Esophagus (tissue), 2 donors: ENCODE measurements around the gene MGRN1. TPM values are rescaled to one million over a fixed set of nuclear protein-coding genes. Genes with fewer than 3 reads are reported as not detected.
A peak's percentile ranks its signal among the peaks of the same experiment; 100 is the strongest.

Experiments used
- H3K27ac ChIP-seq, 2 donors: one replicate each; pipeline ENCODE4 v1.5.1; 2013; ENCODE audit warnings: low read depth in 2 of 2, mild to moderate bottlenecking in 2 of 2, inconsistent platforms in 1 of 2, low read length in 1 of 2, moderate library complexity in 1 of 2
- H3K27me3 ChIP-seq, 2 donors: one replicate each; pipeline ENCODE4 v1.6.1; 2013; ENCODE audit warnings: low read length in 2 of 2, control low read depth in 1 of 2, mild to moderate bottlenecking in 1 of 2; ENCODE audit not compliant: insufficient read depth in 2 of 2, control insufficient read depth in 1 of 2
- H3K36me3 ChIP-seq, 2 donors: one replicate each; pipeline ENCODE4 v1.6.1; 2013; ENCODE audit warnings: low read length in 1 of 2; ENCODE audit not compliant: control insufficient read depth in 2 of 2, insufficient read depth in 2 of 2
- H3K4me1 ChIP-seq, 2 donors: one replicate each; pipeline ENCODE4 v1.6.1; 2013; ENCODE audit warnings: low read length in 1 of 2; ENCODE audit not compliant: control insufficient read depth in 2 of 2, insufficient read depth in 2 of 2
- H3K4me3 ChIP-seq, 2 donors: one replicate each; pipeline ENCODE4 v1.5.1; 2013; ENCODE audit warnings: low read length in 2 of 2, mild to moderate bottlenecking in 2 of 2, low read depth in 1 of 2, moderate library complexity in 1 of 2
- H3K9me3 ChIP-seq, 2 donors: one replicate each; pipeline ENCODE4 v1.6.1; 2013; ENCODE audit warnings: mild to moderate bottlenecking in 2 of 2, low read depth in 1 of 2, low read length in 1 of 2, moderate library complexity in 1 of 2; ENCODE audit not compliant: control insufficient read depth in 2 of 2, insufficient read depth in 1 of 2
- WGBS, 2 donors: extraction: QIAGEN DNeasy Blood & Tissue Kit; methylation state at CpG; one replicate each; pipeline ENCODE4 v1.1.7; 2013; 5-methylcytosine and 5-hydroxymethylcytosine counted together
- polyA plus RNA-seq, 2 donors: library from polyadenylated mRNA; stranded (reverse); fragments of 200-250 nt; gene quantifications; one replicate each; pipeline ENCODE4 v1.2.3, GENCODE V29; 2013
- donor health status: healthy with polysubstance abuse.
- donor health status: Bipolar disorder and iron deficiency.

MGRN1 gene
- polyA plus RNA-seq, 2 donors: 10.9 to 15.1 TPM

DNA sequence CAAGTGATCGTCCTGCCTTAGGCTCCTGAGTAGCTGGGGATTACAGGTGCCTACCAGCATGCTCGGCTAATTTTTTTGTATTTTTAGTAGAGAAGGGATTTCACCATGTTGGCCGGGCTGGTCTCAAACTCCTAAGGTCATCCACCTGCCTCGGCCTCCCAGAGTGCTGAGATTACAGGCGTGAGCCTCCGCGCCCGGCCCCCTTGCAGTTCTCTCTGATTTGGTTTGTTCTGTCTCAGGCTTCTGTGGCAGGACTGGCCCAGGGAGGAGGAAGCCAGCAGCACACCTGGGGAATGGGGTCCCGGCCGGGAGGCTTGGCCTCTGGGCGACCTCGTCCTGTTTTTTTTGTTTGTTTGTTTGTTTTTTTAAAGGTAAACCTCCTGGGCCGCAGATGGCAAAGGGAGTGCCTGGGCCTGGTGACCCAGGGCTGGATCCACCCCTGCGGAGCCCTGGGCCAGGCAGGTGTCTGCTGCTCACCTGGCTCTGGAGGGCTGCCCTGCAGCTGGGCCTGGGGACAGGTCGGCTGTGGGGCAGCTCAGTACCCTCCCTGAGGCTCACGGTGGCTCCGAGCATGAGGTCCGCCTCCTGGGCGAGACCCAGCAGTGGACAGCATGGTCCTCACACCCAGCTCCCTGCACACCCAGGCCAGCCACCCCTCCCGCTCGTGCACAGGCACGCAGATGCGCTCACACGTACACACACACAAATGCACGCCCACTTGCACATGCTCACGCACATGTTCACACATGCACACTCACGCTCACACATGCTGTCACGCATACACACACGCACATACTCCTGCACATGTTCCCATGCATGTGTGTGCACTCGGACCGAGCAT, 65.5 kb downstream of the MGRN1 start:
- Histone ChIP-seq H3K27me3 (no peaks in the 10 kb centered on the region), H3K27ac (no peak overlapping the region), H3K4me1 (peaks cover 4 to 11% of the 10 kb centered on the region in 2 donors), H3K4me3 (no peak overlapping the region), H3K9me3 (no peaks in the 10 kb centered on the region), H3K36me3 (peaks cover 0 to 43% of the 10 kb centered on the region in 2 donors)
- WGBS, 2 donors: 81 to 85% methylated on average over 31 of the region's 31 CpGs

DNA sequence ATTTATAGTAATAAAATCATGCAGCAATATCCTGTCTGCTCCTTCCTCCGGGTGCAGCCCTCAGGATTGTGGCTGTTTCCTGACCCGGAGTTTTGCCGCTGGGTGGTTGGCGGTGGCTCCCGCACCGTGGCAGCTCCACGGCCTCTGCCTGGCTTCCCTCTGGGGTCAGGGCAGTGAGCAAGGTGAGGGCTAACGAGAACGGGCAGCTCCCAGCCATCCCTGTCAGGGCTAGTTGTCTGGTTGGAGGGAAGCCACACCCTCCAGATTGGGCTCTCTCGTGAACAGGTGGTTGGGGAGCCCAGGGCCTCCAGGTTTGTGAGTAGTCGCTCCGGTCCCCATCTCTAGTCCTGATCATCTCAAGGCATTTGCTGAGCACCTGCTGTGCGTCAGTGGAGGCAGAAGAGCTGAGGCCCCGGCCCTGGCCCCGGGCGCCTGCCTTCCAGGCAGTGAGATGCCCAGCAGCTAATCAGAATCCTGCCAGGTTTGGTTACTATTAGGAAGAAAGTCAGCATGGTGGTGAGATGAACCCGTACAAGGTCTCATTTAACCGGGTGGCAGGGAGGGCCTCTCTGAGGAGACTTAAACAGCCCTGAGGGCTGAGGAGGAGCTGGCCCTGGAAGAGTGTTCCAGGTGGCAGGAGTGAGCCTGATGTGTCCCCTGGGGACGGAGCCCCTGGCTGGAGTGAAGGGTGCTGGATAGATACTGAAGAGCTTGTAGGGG, 66.5 kb downstream of the MGRN1 start:
- H3K36me3 ChIP-seq: peaks cover 0 to 41% of the 10 kb centered on the region in 2 donors
- WGBS, 2 donors: 58 to 67% methylated on average over 19 of the region's 19 CpGs
- H3K27me3 ChIP-seq: no peaks in the 10 kb centered on the region
- H3K27ac ChIP-seq: peak overlapping the region in 1 of 2 donors; percentile 3
- H3K4me3 ChIP-seq: no peak overlapping the region
- peaks cover 4 to 11% of the 10 kb centered on the region in 2 donors for H3K4me1 ChIP-seq
- no peaks in the 10 kb centered on the region for H3K9me3 ChIP-seq

DNA sequence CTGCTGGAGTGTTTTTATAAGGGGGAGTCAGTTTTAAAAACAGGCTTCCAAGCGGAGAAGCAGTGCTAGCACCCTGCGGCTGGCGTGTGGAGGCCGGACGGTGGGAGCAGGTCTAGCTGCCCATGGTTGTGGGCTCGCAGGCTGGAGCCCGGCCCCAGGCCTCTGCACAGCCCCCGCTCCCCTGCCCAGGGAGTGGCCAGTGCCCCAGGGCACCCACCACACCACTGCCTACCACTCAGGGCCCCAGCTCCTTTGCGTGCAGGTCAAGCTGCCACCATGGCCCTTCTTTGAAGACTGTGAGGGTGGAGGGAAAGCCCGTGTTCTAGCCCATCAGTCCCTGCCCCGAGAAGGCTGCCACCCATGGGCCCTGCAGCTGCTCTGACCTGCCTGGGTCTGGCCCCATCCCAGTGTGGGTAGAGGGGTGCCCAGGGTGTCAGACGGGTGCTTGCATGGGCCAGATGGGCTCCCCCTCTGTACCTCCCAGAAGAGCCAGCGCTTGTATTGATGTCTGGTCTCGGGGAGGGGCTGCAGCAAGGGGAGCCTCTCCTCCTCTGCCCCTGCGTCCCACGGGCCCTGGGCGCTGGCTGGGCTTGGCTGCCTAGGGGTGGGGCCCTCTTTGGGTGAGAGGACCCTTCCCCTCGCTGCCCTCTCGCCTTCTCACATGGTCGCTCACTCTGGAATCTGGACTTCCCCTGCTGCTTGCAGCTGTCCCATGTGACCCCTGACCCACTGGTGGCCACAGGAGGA, 67.2 kb downstream of the MGRN1 start:
- H3K4me3 ChIP-seq: no peak overlapping the region
- H3K9me3 ChIP-seq: no peaks in the 10 kb centered on the region
- no peaks in the 10 kb centered on the region for H3K27me3 ChIP-seq
- no peak overlapping the region for H3K27ac ChIP-seq
- WGBS, 2 donors: 76% methylated on average over 20 of the region's 20 CpGs
- H3K36me3 ChIP-seq: peaks cover 0 to 38% of the 10 kb centered on the region in 2 donors
- H3K4me1 ChIP-seq: peaks cover 4 to 11% of the 10 kb centered on the region in 2 donors

DNA sequence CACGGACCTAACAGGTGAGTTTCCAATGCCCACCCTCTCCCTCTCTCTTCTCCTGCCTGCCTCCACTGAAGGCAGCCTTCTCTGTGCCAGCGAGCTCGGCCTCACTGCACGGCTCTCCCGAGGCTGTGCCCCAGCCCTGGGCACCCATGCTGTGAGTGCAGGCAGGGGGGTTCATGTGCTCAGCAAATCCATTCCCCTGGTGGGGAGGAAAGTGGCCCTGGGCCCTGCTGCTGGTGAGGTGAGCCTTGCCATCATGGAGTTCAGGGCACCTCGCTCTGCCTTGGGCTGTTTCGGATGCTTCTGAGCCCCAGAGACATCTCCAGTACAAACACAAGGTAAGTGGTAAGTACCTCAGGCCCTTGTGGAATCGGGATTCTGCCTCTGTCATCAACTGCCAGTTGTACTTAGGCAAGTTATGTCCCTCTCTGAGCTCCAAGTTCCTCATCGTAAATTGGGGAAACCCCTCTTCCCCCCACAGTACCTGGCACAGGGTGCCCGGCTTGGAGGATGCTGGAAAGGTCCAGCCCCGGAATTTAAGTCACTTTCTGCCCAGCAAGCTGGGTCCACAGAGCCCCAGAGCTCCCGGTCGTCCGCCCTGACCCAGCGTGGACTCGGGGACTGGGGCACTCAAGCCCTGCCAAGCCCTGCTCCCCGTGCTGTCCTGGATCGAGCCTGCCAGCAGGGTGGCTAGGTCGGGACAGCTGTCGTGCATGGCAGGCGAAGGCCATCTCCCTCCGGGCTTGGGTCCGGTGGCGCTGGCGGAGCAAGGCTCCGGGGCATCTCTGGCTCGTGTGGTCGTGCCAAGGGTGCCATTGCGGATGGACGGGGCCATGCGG, 68.1 kb downstream of the MGRN1 start:
- WGBS, 2 donors: 16 to 19% methylated on average over 31 of the region's 31 CpGs
- H3K27ac ChIP-seq: peak overlapping the region; percentile 62 to 69
- H3K27me3 ChIP-seq: no peaks in the 10 kb centered on the region
- peaks cover 0 to 42% of the 10 kb centered on the region in 2 donors for H3K36me3 ChIP-seq
- H3K9me3 ChIP-seq: no peaks in the 10 kb centered on the region
- peak overlapping the region; percentile 73 to 96 for H3K4me3 ChIP-seq
- H3K4me1 ChIP-seq: peaks cover 4 to 11% of the 10 kb centered on the region in 2 donors

DNA sequence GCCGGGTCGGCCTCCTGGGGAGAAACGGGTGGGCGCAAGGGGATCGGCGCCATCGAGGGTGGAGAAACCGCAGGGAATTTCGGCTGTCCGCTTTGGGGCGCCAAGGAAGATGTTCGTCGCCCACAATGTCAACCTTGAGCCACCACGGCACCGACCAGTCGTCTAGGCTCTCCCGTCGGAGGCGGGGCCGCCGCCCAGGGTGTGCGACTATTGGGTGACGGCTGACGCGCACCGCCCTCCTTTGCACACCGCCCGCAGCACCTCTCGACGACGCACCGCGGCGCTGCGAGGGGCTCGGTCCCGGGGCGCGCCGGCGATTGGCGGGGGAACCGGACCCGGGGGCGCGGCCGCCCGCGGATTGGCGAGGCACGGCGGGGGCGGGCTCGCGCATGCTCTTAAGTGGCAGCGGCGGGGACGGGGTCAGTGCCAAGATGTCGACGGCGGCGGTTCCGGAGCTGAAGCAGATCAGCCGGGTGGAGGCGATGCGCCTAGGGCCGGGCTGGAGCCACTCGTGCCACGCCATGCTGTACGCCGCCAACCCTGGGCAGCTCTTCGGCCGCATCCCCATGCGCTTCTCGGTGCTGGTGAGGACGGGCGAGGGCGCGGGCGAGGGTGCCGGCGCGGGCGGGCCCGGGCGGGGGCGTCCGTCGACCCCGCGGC, 68.8 kb downstream of the MGRN1 start, which contains the start of gene NUDT16L1:
NUDT16L1 (plus strand) TSS at position 267 of the 660 bp plus-strand sequence; CDS start at position 432, 165 bp downstream.
- H3K4me1 ChIP-seq: peaks cover 4 to 11% of the 10 kb centered on the region in 2 donors
- peaks cover 0 to 46% of the 10 kb centered on the region in 2 donors for H3K36me3 ChIP-seq
- 0 to 1% methylated on average over 83 to 91 of the region's 91 CpGs for WGBS, 2 donors
- peak within 1 kb of the TSS; percentile 73 to 96 for H3K4me3 ChIP-seq
- H3K27ac ChIP-seq: peak within 1 kb of the TSS; percentile 95 to 96
- no peaks in the 10 kb centered on the region for H3K27me3 ChIP-seq
- no peaks in the 10 kb centered on the region for H3K9me3 ChIP-seq

DNA sequence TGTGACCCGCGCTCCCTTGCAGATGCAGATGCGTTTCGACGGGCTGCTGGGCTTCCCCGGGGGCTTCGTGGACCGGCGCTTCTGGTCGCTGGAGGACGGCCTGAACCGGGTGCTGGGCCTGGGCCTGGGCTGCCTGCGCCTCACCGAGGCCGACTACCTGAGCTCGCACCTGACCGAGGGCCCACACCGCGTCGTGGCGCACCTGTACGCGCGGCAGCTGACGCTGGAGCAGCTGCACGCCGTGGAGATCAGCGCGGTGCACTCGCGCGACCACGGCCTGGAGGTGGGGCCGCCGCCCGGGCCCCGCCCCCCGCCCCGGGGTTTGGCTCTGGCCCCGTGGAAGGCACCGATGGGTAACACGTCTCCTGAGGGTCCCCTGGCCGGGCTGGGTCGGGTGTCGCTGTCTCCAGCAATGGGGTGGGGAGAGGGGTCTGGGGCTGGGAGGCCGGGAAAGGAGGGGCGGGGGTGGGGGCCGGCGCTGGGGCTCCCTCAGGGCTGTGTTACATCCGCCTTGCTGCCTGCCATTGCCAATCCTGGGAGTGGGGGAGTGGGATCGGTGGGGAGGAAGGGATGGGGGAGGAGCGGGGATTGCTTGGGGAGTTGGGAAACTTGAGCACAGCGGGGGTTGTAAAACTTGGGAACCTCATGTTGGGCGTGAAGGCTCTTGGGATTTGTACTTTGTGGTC, 69.5 kb downstream of the MGRN1 start:
- H3K27ac ChIP-seq: peak overlapping the region; percentile 95 to 96
- H3K36me3 ChIP-seq: peaks cover 0 to 47% of the 10 kb centered on the region in 2 donors
- WGBS, 2 donors: 2% methylated on average over 51 to 54 of the region's 54 CpGs

DNA sequence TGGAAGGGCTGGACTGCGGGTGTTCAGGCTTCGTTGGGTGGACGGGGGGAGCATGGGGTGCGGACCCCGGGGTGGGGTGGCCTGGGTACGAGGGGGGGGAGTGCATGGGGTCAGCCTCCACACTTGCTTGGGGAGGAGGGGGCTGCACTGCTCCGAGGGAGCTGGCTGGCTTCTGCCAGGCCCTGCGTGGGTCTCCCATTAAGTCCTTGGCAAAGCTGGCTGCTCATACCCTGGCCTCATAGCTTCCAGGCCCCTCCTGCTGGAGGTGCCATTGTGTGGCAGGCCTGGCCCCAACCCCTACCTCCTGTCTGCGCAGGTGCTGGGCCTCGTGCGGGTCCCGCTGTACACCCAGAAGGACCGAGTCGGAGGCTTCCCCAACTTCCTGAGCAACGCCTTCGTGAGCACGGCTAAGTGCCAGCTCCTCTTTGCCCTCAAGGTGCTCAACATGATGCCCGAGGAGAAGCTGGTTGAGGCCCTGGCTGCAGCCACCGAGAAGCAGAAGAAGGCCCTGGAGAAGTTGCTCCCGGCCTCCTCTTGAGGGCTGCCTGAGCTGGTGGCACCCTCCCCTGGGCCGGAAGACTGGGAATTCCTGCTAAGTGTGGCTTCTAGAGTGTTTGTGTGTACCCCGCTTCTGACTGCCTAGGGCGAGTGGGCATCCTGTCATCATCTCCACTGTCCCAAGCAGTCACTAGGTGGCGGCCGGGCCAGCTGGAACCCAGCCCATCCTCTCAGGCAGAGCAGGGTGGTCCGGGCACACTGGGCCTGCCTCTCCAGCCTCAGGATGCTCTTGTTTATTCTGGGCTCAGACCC, 70.2 kb downstream of the MGRN1 start:
- Histone ChIP-seq H3K4me3 (peak overlapping the region in 1 of 2 donors; percentile 73), H3K36me3 (peaks cover 0 to 47% of the 10 kb centered on the region in 2 donors), H3K9me3 (no peaks in the 10 kb centered on the region), H3K27me3 (no peaks in the 10 kb centered on the region), H3K4me1 (peaks cover 4 to 11% of the 10 kb centered on the region in 2 donors), H3K27ac (peak overlapping the region; percentile 21 to 30)
- 42 to 64% methylated on average over 19 to 26 of the region's 26 CpGs for WGBS, 2 donors

More for the DNA sequence above, 69.5 kb downstream of the MGRN1 start:
- Histone ChIP-seq H3K4me3 (peak overlapping the region; percentile 73 to 96), H3K27me3 (no peaks in the 10 kb centered on the region), H3K4me1 (peaks cover 4 to 11% of the 10 kb centered on the region in 2 donors), H3K9me3 (no peaks in the 10 kb centered on the region)
